Adipocyte (in vitro differentiated cells): ENCODE measurements around the gene ZSCAN29.

Experiments used
- DNase-seq: peaks from one replicate; pipeline ENCODE4 v3.0.0-alpha.2; 2015; ENCODE audit warnings: low read depth
- H3K27me3 ChIP-seq: replicated peaks from 2 replicates; pipeline ENCODE4 v1.7.0; 2013; ENCODE audit warnings: mild to moderate bottlenecking, low read length, moderate library complexity; ENCODE audit not compliant: control insufficient read depth, insufficient read depth
- H3K36me3 ChIP-seq: 2 replicates; pipeline ENCODE4 v1.7.0; 2013; ENCODE audit warnings: low read length, mild to moderate bottlenecking, moderate library complexity; ENCODE audit not compliant: control insufficient read depth, insufficient read depth, severe bottlenecking
- H3K4me1 ChIP-seq: 2 replicates; pipeline ENCODE4 v1.7.0; 2013; ENCODE audit warnings: mild to moderate bottlenecking, low read length, moderate library complexity; ENCODE audit not compliant: control insufficient read depth, insufficient read depth
- H3K4me3 ChIP-seq: 2 replicates; pipeline ENCODE4 v1.7.0; 2013; ENCODE audit warnings: mild to moderate bottlenecking, low read length, moderate library complexity
- H3K9ac ChIP-seq: 2 replicates; pipeline ENCODE4 v1.7.0; 2013; ENCODE audit warnings: mild to moderate bottlenecking, low read length, moderate library complexity
- H3K9me3 ChIP-seq: 2 replicates; pipeline ENCODE4 v1.7.0; 2013; ENCODE audit warnings: mild to moderate bottlenecking, low read length, moderate library complexity; ENCODE audit not compliant: control insufficient read depth

ZSCAN29 gene

GRCh38 chr15:43312378-43312777 lies 58.5 kb downstream of the ZSCAN29 start:
- no peaks in the 10 kb centered on the region for H3K4me1 ChIP-seq
- no peak overlapping the region for H3K4me3 ChIP-seq
- H3K27me3 ChIP-seq: peaks cover 37% of the 10 kb centered on the region

More at GRCh38 chr15:43312378-43312777, 58.5 kb downstream of the ZSCAN29 start:
- no peak for DNase-seq
- H3K9ac ChIP-seq: no peak overlapping the region
- no peaks in the 10 kb centered on the region for H3K9me3 ChIP-seq
- no peaks in the 10 kb centered on the region for H3K36me3 ChIP-seq
